GM21360 (cell line): ENCODE results near the gene SBK3.
"Not testable (repeated sequence)": the region's sequence is repeated elsewhere in the genome, so short reads cannot be mapped to it uniquely, and the experiment has no call there.

Experiments
- ATAC-seq: cut with Tn5 transposase; IDR thresholded peaks from one replicate; pipeline ENCODE4 v1.9.1; 2021; ENCODE audit warnings: mild to moderate bottlenecking, moderate library complexity; ENCODE audit not compliant: unreplicated experiment

Gene SBK3

DNA sequence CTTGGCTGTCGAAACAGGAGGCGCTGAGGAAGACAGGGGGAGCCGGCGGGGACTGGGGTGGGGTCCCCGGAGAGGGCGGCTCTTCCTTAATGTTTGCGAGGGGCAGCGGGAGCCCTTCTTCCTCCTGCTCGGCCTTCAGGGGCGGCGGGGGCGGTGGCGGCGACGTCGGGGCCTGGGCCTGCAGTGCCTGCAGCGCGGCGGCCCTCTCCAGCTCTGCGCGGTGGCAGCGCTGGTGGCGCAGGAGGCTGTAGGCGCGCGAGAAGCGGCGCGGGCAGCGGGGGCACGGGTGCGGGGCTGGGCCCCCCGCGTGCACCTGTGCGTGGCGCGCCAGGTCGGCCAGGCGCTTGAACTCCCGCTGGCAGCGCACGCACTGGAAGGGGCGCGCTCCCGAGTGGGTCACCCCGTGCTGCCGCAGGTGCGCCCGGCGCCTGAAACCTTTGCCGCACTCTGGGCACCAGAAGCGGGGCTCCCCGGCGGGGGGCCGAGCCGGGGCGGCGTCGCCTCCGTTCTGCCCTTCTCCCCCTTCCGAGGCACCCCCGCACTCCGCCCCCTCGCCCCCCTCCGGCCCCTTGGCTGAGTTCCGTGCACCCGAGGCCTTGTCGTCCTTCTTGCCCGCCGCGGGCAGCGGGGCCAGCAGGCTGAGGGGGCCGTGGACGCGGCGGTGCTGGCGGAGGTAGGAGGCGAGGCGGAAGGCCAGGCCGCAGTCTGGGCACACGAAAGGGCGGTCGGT lies 32.9 kb upstream of the SBK3 start:
- no peak for ATAC-seq

DNA sequence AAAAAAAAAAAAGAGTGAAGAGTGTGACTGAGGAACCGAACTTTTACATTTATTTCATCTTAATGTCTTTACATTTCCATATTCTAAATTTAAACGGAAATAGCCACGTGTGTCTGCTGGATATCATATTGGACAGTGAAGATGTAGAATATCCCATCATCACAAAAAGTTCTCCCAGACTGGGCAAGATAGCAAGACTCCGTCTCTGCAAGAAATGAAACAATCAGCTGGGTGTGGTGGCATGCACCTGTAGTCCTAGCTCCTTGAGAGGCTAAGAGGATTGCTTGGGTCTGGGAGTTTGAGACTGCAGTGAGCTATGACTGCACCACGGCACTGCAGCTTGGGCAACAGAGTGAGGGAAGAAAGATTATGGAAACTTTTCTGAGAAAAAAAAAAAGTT lies 31.4 kb upstream of the SBK3 start:
- no peak for ATAC-seq

DNA sequence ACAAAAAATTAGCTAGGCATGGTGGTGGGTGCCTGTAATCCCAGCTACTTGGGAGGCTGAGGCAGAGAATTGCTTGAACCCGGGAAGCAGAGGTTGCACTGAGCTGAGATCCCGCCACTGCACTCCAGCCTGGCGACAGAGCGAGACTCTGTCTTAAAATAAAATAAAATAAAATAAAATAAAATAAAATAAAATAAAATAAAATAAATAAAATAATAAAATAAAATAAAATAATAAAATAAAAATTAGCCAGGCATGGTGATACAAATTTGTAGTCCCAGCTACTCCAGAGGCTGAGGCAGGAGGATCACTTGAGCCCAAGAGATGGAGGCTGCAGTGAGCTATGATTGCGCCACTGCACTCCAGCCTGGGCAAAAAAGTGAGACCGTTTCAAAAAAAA lies 28.6 kb upstream of the SBK3 start:
- not testable (repeated sequence) for ATAC-seq

GRCh38 chr19:55569477-55569876 lies 24.1 kb upstream of the SBK3 start:
- not testable (repeated sequence) for ATAC-seq

DNA sequence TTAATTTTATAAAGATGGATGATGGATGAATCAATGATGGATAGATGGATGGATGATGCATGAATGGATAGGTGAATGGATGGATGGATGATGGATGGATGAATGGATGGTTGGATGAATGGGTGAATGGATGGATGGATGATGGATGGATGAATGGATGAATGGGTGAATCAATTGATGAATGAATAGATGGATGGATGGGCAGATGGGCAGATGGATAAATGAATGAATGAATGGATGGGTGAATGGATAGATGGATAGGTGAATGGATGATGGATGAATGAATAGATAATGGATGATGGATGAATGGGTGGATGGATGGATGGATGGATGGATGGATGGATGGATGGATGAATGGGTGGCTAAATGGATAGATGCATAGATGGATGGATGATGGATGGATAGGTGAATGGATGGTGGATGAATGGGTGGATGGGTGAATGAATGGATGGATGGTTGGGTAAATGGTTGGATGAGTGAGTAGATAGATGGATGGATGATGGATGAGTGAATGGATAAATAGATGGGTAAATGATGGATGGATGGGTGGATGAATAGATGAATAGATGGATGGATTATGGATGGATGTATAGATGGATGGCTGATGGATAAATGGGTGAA lies 22.5 kb upstream of the SBK3 start:
- ATAC-seq, result no peak

DNA sequence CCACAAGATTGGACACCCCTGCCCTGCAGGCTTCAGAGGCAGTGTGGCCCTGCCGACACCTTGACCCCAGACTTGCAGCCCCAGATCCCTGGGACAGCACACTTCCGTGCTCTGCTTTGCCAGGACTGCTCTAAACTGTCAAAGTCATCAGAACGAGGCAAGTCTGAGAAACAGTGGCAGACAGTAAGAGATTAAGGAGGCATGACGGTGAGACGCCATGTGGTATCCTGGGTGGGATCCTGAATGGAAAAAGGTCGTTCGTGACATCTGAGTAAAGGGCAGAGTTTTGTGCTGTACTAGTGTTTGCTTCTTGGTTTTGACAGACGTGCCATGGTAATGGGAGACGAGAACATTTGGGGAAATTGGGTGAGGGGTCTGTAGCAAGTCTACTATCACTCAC lies 21.5 kb upstream of the SBK3 start:
- no peak for ATAC-seq

- no peak for ATAC-seq
Observed at GRCh38 chr19:55563261-55563690, 17.9 kb upstream of the SBK3 start.

DNA sequence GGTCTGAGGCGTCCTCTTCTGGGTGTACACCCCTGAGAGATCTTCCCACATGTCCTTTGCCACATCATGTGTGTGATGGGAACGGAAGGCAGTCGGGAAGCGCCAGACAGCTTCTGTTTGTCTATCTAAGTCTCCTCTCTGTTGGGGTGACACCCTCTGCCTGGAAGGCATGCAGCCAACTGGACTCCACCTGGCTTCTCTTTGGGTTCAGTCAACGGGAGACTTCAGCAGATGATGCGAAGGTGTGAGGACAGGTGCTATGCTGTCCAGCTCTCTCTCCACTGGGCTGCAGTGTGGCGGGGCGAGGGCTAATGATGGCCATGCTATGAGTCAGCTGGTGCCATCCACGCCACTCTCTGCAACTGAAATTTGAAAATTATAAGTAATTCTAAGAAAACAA lies 14.3 kb upstream of the SBK3 start:
- no peak for ATAC-seq

DNA sequence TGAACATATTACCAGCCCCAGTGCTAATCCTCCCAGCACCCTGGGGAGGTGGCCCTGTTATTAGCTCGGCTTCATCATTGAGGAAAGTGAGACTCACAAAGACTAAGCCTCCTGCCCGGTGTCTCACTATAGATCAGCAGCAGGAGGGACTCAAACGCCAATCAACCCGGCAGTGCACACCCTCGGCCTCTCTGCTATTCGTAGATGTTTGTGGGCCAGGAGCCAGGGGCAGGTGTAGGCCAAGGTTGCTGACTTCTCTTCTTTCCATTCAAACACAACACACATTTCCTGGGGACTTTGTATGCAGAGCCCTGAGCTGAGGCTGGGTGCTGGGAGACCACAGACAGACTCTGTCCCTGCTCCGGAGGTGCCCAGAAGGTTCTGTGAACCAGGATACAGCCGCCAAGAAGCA lies 9.4 kb upstream of the SBK3 start:
- ATAC-seq, result no peak

DNA sequence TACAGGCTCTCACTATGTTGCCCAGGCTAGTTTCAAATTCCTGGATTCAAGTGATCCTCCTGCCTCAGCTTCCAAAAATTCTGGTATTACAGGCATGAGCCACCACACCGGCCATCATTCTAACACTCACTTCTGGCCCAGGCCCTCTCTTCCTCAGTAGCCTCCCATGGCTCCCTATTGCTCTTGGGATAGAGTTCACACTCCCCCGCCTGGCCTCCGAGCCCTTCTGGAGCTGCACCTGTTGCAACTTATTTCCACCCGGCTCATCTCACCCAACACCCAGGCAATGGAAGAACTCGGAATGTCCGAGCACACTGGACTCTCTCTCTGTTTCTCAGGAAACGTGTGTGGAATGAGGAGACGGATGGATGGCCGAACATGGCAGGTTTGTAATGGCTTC lies 9.0 kb upstream of the SBK3 start:
- ATAC-seq, result no peak

GRCh38 chr19:55553217-55554182 lies 8.2 kb upstream of the SBK3 start:
- ATAC-seq, result no peak

GRCh38 chr19:55552620-55553019 lies 7.3 kb upstream of the SBK3 start:
- no peak for ATAC-seq

- ATAC-seq, result no peak
Observed at GRCh38 chr19:55552206-55552605, 6.9 kb upstream of the SBK3 start.

DNA sequence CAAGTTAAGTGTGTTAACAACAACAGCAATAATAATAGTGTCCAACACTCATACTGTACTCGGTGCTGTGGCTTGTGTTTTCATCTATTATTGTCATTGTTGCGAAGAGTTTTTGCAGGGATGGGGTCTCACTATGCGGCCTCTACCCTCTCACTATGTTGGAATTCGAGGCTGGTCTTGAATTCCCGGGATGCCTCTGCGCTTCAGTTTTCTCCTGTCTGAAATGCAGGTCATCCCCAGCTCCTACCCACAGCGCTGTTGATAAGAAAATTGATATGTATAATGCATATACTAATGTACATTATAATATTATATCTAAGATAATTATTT lies 4.9 kb upstream of the SBK3 start:
- no peak for ATAC-seq

GRCh38 chr19:55549500-55550320 lies 4.4 kb upstream of the SBK3 start:
- ATAC-seq, result no peak

DNA sequence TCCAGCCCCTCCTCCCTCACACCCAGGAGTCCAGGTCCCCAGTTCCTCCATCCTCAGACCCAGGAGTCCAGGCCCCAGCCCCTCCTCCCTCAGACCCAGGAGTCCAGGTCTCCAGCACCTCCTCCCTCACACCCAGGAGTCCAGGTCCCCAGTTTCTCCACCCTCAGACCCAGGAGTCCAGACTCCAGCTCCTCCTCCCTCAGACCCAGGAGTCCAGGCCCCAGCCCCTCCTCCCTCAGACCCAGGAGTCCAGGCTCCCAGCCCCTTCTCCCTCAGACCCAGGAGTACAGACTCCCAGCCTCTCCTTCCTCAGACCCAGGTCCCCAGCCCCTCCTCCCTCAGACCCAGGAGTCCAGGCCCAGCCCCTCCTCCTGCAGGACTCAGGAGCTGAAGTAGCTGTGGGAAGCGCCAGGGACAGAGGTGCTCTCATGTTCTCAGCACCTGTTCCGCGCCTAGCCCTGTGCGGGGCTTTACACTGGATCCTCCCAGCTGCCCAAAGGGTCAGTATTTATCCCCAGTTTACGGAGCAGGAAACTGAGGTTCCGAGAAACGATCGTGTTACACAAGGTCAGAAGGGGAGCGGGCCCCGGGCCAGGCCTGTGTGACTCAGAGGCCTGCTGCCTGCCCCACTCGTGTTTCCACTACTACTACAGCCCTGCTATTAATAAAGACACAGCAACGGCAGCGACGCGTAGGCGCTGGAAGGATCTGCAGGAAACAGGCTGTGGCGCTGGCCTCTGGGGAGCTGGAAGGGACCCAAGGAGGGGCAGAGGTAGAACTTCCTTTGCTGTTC lies 1.7 kb upstream of the SBK3 start:
- no peak for ATAC-seq

DNA sequence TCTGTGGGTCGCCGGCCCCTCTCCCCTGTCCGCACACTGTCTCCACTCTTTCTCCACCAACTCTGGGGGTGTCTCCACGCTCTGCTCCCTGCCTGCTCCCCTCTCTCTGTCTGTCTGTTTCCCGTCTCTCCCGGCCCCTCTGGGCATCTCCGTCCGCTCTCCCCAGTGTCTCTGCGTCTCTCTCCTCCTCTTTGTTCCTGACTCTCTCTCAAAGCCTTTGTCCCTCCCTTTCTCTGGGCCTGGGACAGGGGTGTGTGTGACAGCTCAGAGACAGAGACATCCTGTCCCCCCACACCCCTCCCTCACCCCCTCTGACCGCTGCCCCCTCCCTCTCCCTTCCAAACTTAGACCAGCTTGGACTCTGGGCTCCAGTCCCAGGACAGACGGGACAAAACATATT lies 668 bp upstream of the SBK3 start:
- no peak for ATAC-seq

- no peak for ATAC-seq
Observed at GRCh38 chr19:55544776-55545439, 435 bp downstream of the SBK3 start.

- ATAC-seq, result no peak
Observed at GRCh38 chr19:55544014-55544413, 1.3 kb downstream of the SBK3 start.

DNA sequence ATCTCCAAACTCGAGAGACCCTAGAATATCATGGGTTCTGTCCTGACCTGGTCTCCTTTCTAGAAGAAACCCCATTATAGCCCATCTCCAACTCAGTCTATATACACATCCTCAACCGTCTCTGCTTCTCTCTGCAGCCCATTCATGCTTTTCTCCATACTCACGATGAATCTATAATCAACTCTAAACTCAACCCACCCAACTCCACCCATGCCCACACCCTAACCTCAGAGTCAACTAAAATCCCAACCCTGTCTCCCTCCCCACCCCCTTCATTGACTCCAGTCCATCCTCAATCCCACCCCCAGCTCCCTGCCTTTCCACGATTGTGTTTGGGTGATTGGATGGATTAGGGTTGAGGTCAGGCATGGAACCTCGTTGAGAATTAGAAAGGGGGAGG lies 1.8 kb downstream of the SBK3 start:
- ATAC-seq, result no peak
